SK-N-SH treated with all-trans-retinoic acid at 6 μM for 48 hours (cell line): ENCODE data around the gene ADORA1.

Source experiments
- ATAC-seq: fragments of 200-7000 bp; cut with Tn5 transposase; 3 replicates; pipeline ENCODE4 v1.9.1; 2020; ENCODE audit warnings: mild to moderate bottlenecking, moderate library complexity
- ARNTL ChIP-seq: fragments of 450-650 bp; formaldehyde crosslinking; IDR thresholded peaks from 2 replicates; pipeline ENCODE4 v1.5.0; 2020; ENCODE audit warnings: low read depth, mild to moderate bottlenecking, moderate library complexity, borderline replicate concordance
- BACH2 ChIP-seq: fragments of 250-450 bp; sonication (Bioruptor Pico); IDR thresholded peaks from 2 replicates; pipeline ENCODE4 v1.9.0; 2021; ENCODE audit warnings: mild to moderate bottlenecking, borderline replicate concordance
- CREB5 ChIP-seq: fragments of 250-450 bp; sonication (Bioruptor Pico); IDR thresholded peaks from 2 replicates; pipeline ENCODE4 v1.5.1; 2020; ENCODE audit warnings: low read depth, mild to moderate bottlenecking, moderate library complexity
- CSDC2 ChIP-seq: fragments of 250-450 bp; sonication (Bioruptor Pico); IDR thresholded peaks from 2 replicates; pipeline ENCODE4 v1.5.0; 2020; ENCODE audit warnings: mild to moderate bottlenecking, moderate library complexity
- CSRNP3 ChIP-seq: fragments of 250-450 bp; sonication (Bioruptor Pico); IDR thresholded peaks from 2 replicates; pipeline ENCODE4 v1.5.1; 2021; ENCODE audit warnings: mild to moderate bottlenecking, moderate library complexity
- ESRRG ChIP-seq: fragments of 250-450 bp; sonication (Bioruptor Pico); IDR thresholded peaks from 2 replicates; pipeline ENCODE4 v1.6.1; 2021; ENCODE audit warnings: mild to moderate bottlenecking
- ISL1 ChIP-seq: fragments of 250-450 bp; sonication (Bioruptor Pico); IDR thresholded peaks from 2 replicates; pipeline ENCODE4 v2.1.2; 2022; ENCODE audit warnings: mild to moderate bottlenecking, moderate library complexity
- OSR1 ChIP-seq: fragments of 250-450 bp; sonication (Bioruptor Pico); IDR thresholded peaks from 2 replicates; pipeline ENCODE4 v1.8.0; 2022; ENCODE audit warnings: moderate library complexity, mild to moderate bottlenecking, inconsistent platforms
- PATZ1 ChIP-seq: fragments of 250-450 bp; sonication (Bioruptor Pico); IDR thresholded peaks from 2 replicates; pipeline ENCODE4 v1.8.0; 2020; ENCODE audit warnings: mild to moderate bottlenecking, moderate library complexity, borderline replicate concordance
- POU6F1 ChIP-seq: fragments of 250-450 bp; sonication (Bioruptor Pico); IDR thresholded peaks from 2 replicates; pipeline ENCODE4 v1.8.0; 2021; ENCODE audit warnings: low read depth, mild to moderate bottlenecking, moderate library complexity, borderline replicate concordance
- PPARA ChIP-seq: fragments of 250-450 bp; sonication (Bioruptor Pico); IDR thresholded peaks from 2 replicates; pipeline ENCODE4 v1.5.0; 2020; ENCODE audit warnings: mild to moderate bottlenecking, borderline replicate concordance
- RARB ChIP-seq: fragments of 250-450 bp; sonication (Bioruptor Pico); IDR thresholded peaks from 2 replicates; pipeline ENCODE4 v1.8.0; 2021; ENCODE audit warnings: mild to moderate bottlenecking, moderate library complexity
- SNAI2 ChIP-seq: fragments of 250-450 bp; sonication (Bioruptor Pico); IDR thresholded peaks from 2 replicates; pipeline ENCODE4 v1.5.0; 2020; ENCODE audit warnings: mild to moderate bottlenecking, moderate library complexity
- TCF4 ChIP-seq: fragments of 250-450 bp; sonication (Bioruptor Pico); IDR thresholded peaks from 2 replicates; pipeline ENCODE4 v1.8.0; 2021; ENCODE audit warnings: mild to moderate bottlenecking, moderate library complexity, borderline replicate concordance
- TSHZ2 ChIP-seq: fragments of 250-450 bp; sonication (Bioruptor Pico); IDR thresholded peaks from 2 replicates; pipeline ENCODE4 v1.5.0; 2020; ENCODE audit warnings: mild to moderate bottlenecking, moderate library complexity
- ZFP3 ChIP-seq: fragments of 250-450 bp; sonication (Bioruptor Pico); IDR thresholded peaks from 2 replicates; pipeline ENCODE4 v1.5.0; 2020; ENCODE audit warnings: mild to moderate bottlenecking, moderate library complexity
- ZFP30 ChIP-seq: fragments of 450-650 bp; formaldehyde crosslinking; IDR thresholded peaks from 2 replicates; pipeline ENCODE4 v1.5.0; 2022; ENCODE audit warnings: mild to moderate bottlenecking, moderate library complexity
- ZNF70 ChIP-seq: fragments of 450-650 bp; formaldehyde crosslinking; IDR thresholded peaks from 2 replicates; pipeline ENCODE4 v1.5.0; 2020; ENCODE audit warnings: mild to moderate bottlenecking, moderate library complexity
- ZNF8 ChIP-seq: fragments of 450-650 bp; formaldehyde crosslinking; IDR thresholded peaks from 2 replicates; pipeline ENCODE4 v1.5.0; 2020; ENCODE audit warnings: mild to moderate bottlenecking, moderate library complexity

Gene ADORA1

GRCh38 chr1:203129501-203130231, 2.1 kb downstream of the ADORA1 start:
- TF ChIP-seq PPARA (CRISPR knock-in tag) (no peak), TSHZ2 (CRISPR knock-in tag) (no peak), ESRRG (CRISPR knock-in tag) (no peak), ZFP30 (no peak)
- no peak; the same call in 2 of the 3 replicates for ATAC-seq

GRCh38 chr1:203130358-203130985, 2.9 kb downstream of the ADORA1 start:
- TF ChIP-seq OSR1 (CRISPR knock-in tag): no peak
- TF ChIP-seq PATZ1 (CRISPR knock-in tag): no peak
- TF ChIP-seq TSHZ2 (CRISPR knock-in tag): no peak
- TF ChIP-seq ESRRG (CRISPR knock-in tag): no peak
- TF ChIP-seq ZNF8 (CRISPR knock-in tag): no peak
- no peak for TF ChIP-seq SNAI2 (CRISPR knock-in tag)
- TF ChIP-seq TCF4 (CRISPR knock-in tag): no peak
- no peak for TF ChIP-seq ISL1
- TF ChIP-seq ARNTL: no peak
- TF ChIP-seq PPARA (CRISPR knock-in tag): no peak
- TF ChIP-seq POU6F1: no peak
- no peak for TF ChIP-seq ZFP3 (CRISPR knock-in tag)
- no peak for TF ChIP-seq CREB5 (CRISPR knock-in tag)
- TF ChIP-seq ZFP30: no peak
- no peak for ATAC-seq

GRCh38 chr1:203131548-203132200, 4.1 kb downstream of the ADORA1 start:
- ATAC-seq: no peak
- TF ChIP-seq RARB (CRISPR knock-in tag) (no peak), CSRNP3 (no peak), CSDC2 (CRISPR knock-in tag) (no peak), ISL1 (no peak), ZFP3 (CRISPR knock-in tag) (no peak), ZNF70 (CRISPR knock-in tag) (no peak), ARNTL (no peak), ZFP30 (no peak), PPARA (CRISPR knock-in tag) (no peak), BACH2 (CRISPR knock-in tag) (no peak), ZNF8 (CRISPR knock-in tag) (no peak), TSHZ2 (CRISPR knock-in tag) (no peak), SNAI2 (CRISPR knock-in tag) (no peak), TCF4 (CRISPR knock-in tag) (no peak)
